SH-SY5Y (cell line): ENCODE results near the gene MPST.

Source experiments
- GATA2 ChIP-seq: IDR thresholded peaks from 2 replicates; pipeline ENCODE4 v1.6.1; 2011; ENCODE audit warnings: mild to moderate bottlenecking, low read depth, low read length
- GATA3 ChIP-seq: IDR thresholded peaks from 2 replicates; pipeline ENCODE4 v1.6.1; 2011; ENCODE audit warnings: low read depth, mild to moderate bottlenecking, low read length, moderate library complexity

GRCh38 chr22:37065180-37065579, 45.6 kb downstream of the MPST start:
- TF ChIP-seq GATA2 (no peak), GATA3 (no peak)
